Neural crest cell (in vitro differentiated cells): Measurements from ENCODE around the gene UGCG. TPM values are rescaled to one million over a fixed set of nuclear protein-coding genes. Genes with fewer than 3 reads are reported as not detected.

Source experiments
- DNase-seq: peaks from one replicate; pipeline ENCODE4 v3.0.0; 2021; ENCODE audit warnings: low read depth, mixed read lengths, low spot score
- H3K27ac Mint-ChIP-seq: one replicate; pipeline ENCODE4 v1.8.0; 2021; ENCODE audit warnings: mild to moderate bottlenecking, mixed read lengths; ENCODE audit not compliant: unreplicated experiment
- H3K27me3 Mint-ChIP-seq: 2 replicates; pipeline ENCODE4 v1.8.0; 2021; ENCODE audit warnings: low read depth, mild to moderate bottlenecking, mixed read lengths
- H3K36me3 Mint-ChIP-seq: 2 replicates; pipeline ENCODE4 v1.8.0; 2021; ENCODE audit warnings: low read depth, mild to moderate bottlenecking, mixed read lengths
- H3K4me1 Mint-ChIP-seq: 2 replicates; pipeline ENCODE4 v1.8.0; 2021; ENCODE audit warnings: mixed read lengths
- H3K4me3 Mint-ChIP-seq: one replicate; pipeline ENCODE4 v1.8.0; 2021; ENCODE audit warnings: mild to moderate bottlenecking, mixed read lengths
- H3K9me3 Mint-ChIP-seq: 2 replicates; pipeline ENCODE4 v1.8.0; 2021; ENCODE audit warnings: mixed read lengths
- total RNA-seq: library from RNA; stranded (reverse); gene quantifications from 2 replicates; pipeline ENCODE4 v1.2.1, GENCODE V29; 2021
- TF ChIP-seq, protein P1 (sequence below): fragments of 200-600 bp; sonication (generic); conservative IDR thresholded peaks from 2 replicates; pipeline ENCODE4 v1.5.0; 2021; ENCODE audit warnings: antibody characterized with exemption, mild to moderate bottlenecking

Gene UGCG
- total RNA-seq, 1 donor from 2014 or later: 21.2 TPM

DNA sequence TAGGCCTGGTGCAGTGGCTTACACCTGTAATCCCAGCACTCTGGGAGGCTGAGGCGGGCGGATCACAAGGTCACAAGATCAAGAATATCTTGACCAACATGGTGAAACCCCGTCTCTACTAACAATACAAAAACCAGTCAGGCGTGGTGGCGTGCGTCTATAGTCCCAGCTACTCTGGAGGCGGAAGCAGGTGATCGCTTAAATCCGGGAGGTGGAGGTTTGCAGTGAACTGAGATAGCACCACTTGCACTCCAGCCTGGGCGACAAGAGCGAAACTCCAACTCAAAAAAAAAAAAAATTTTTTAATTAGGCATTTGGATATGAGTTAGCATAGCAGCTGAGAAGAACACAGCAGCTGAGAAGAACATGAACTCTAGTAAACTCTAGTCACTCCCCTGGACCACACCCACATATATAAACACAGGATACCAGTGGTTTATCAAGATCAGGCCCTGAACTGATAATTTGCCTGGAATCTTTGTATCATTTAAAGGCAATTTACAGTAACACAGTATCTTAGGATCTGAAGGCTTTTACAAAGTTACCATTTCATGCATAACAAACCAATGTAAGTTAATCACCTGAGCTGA lies 4.6 kb upstream of the UGCG start:
- Mint-ChIP-seq H3K4me1 (peaks cover 6% of the 10 kb centered on the region), H3K36me3 (no peaks in the 10 kb centered on the region), H3K27ac (no peak overlapping the region), H3K9me3 (no peaks in the 10 kb centered on the region), H3K27me3 (no peaks in the 10 kb centered on the region), H3K4me3 (peak overlapping the region; percentile 7)
- no peak for DNase-seq
- TF ChIP-seq, protein P1, sequence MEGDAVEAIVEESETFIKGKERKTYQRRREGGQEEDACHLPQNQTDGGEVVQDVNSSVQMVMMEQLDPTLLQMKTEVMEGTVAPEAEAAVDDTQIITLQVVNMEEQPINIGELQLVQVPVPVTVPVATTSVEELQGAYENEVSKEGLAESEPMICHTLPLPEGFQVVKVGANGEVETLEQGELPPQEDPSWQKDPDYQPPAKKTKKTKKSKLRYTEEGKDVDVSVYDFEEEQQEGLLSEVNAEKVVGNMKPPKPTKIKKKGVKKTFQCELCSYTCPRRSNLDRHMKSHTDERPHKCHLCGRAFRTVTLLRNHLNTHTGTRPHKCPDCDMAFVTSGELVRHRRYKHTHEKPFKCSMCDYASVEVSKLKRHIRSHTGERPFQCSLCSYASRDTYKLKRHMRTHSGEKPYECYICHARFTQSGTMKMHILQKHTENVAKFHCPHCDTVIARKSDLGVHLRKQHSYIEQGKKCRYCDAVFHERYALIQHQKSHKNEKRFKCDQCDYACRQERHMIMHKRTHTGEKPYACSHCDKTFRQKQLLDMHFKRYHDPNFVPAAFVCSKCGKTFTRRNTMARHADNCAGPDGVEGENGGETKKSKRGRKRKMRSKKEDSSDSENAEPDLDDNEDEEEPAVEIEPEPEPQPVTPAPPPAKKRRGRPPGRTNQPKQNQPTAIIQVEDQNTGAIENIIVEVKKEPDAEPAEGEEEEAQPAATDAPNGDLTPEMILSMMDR: no peak

DNA sequence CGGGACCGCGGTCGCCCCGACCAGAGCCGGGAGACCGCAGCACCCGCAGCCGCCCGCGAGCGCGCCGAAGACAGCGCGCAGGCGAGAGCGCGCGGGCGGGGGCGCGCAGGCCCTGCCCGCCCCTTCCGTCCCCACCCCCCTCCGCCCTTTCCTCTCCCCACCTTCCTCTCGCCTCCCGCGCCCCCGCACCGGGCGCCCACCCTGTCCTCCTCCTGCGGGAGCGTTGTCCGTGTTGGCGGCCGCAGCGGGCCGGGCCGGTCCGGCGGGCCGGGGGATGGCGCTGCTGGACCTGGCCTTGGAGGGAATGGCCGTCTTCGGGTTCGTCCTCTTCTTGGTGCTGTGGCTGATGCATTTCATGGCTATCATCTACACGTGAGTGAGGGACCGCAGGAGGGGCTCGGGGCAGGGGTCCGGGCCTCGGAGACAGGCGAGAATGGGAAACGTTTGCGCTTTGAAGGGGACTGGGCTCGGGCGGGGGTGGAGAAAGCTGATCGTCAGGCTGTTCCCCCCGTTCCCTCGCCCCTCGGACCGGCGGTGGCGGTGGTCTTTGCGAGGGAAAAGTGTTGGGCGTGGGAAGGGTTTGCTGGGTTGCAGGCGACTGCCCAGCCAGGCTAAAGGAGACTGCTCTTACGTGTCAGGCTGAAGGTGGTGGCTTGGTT lies 457 bp downstream of the UGCG start:
- Mint-ChIP-seq H3K9me3 (no peaks in the 10 kb centered on the region), H3K27ac (no peak overlapping the region), H3K36me3 (no peaks in the 10 kb centered on the region), H3K4me3 (no peak overlapping the region), H3K4me1 (peaks cover 6% of the 10 kb centered on the region), H3K27me3 (no peaks in the 10 kb centered on the region)
- TF ChIP-seq, protein P1: no peak
- peak; percentile 52 for DNase-seq

DNA sequence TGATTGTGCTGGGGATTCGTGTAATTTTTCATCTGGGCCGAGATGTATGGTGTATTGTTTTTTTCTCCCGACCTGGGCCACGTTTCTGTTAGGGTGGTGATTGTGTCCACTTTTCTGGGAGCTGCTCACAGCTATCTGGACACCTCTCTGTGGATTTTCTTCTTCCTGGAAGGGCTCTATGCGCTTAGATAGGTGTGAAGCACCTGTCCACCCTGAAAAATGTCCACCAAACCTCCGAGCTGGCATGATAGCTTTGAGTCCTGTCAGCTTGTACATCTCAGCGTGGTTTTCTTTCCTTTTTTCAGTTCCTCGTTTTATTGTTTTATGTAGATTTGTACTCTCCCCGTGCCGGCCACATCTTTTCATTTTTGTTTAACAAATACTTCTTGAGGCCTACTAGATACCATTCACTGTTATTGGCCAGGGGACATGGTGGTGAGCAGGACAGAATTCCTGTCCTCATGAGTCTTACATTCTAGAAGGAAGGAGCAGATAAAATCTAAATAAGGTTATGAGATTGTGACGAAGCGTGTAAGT lies 1.1 kb downstream of the UGCG start:
- Mint-ChIP-seq H3K4me3 (no peak overlapping the region), H3K27me3 (no peaks in the 10 kb centered on the region), H3K9me3 (no peaks in the 10 kb centered on the region), H3K27ac (no peak overlapping the region), H3K36me3 (no peaks in the 10 kb centered on the region), H3K4me1 (peaks cover 6% of the 10 kb centered on the region)
- TF ChIP-seq, protein P1: no peak
- DNase-seq: no peak

DNA sequence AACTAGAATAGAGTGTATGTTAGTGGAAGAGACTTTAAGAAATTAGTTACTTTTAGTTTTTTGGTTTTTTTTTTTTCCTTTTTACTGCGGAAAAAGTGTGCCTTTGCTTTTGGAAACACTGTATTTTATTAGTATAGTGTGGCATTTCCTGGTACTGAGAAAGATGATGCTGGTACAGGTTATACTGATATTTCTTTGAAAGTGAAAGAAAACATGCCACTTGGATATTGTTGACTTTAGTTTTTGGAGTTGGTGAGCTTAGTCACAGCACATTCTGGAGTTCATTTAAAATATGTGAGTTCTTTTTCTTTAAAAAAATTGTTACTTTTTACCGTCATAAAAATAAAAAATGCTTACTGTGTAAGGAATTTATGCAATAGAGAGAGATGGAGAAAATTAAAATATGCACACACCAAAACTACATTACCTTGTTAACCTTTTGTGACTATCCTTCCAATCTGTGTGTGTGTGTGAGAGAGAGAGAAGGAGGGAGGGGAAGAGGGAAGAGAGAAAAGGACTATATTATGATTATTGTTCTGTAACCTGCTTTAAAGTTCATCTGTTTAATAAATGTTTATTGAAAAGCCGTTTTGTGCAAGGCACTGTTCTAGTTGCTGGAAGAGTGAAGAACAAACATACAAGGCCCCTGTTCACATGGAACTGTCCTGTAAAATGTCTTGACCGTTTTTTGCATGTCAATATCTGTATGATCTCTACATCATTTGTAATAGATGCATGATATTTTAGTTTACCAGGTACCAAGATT lies 1.9 kb downstream of the UGCG start:
- no peak for DNase-seq
- TF ChIP-seq, protein P1: no peak
- no peaks in the 10 kb centered on the region for H3K36me3 Mint-ChIP-seq
- no peaks in the 10 kb centered on the region for H3K27me3 Mint-ChIP-seq
- no peaks in the 10 kb centered on the region for H3K9me3 Mint-ChIP-seq
- H3K4me3 Mint-ChIP-seq: no peak overlapping the region
- H3K27ac Mint-ChIP-seq: no peak overlapping the region
- H3K4me1 Mint-ChIP-seq: peaks cover 6% of the 10 kb centered on the region

DNA sequence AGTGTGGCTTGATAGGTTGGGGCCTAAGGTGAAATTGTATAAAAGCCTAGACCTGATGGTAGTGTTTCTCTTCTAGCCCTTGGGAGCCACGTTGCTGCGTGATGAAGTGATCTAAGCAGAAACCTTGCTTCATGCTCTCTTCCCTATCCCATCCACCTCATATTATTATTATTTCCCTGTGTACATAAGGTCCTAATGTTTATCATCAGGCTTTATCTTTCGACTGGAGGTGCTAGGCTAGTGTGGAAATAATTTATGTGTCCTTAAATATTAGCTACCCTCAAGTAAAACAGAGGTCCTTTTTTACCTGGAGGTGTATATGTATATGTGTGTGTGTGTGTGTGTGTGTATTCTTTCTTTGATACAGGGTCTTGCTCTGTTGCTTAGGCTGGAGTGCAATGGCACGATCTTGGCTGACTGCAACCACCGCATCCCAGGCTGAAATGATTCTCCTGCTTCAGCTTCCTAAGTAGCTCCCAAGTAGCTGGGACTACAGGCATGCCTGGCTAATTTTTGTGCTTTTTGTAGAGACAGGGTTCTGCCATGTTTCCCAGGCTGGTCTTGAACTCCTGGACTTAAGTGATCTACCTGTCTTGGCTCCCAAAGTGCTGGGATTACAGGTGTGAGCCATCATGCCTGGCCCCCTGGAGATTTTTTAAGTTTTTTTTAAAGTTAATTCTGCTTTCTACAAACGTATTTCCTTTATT lies 3.7 kb downstream of the UGCG start:
- no peak overlapping the region for H3K27ac Mint-ChIP-seq
- no peaks in the 10 kb centered on the region for H3K36me3 Mint-ChIP-seq
- H3K4me1 Mint-ChIP-seq: peaks cover 6% of the 10 kb centered on the region
- H3K4me3 Mint-ChIP-seq: no peak overlapping the region
- H3K27me3 Mint-ChIP-seq: no peaks in the 10 kb centered on the region
- TF ChIP-seq, protein P1: no peak
- DNase-seq: no peak
- H3K9me3 Mint-ChIP-seq: no peaks in the 10 kb centered on the region
